ENCODE measurements around the gene BLM. TPM values are rescaled to one million over a fixed set of nuclear protein-coding genes. Genes with fewer than 3 reads are reported as not detected.

BLM gene
- total and polyA plus RNA-seq, 2 donors (not counting 1 experiment from before 2014, with no cell fraction given): 1.5 to 1.7 TPM

- H3K27ac ChIP-seq (ENCODE audit: insufficient read depth, low read length): no peak overlapping the region
- no peaks in the 10 kb centered on the region for H3K9me3 ChIP-seq (ENCODE audit: control insufficient read depth, insufficient read depth, low read depth, low read length)
- H3K9ac ChIP-seq (ENCODE audit: insufficient read depth, low read length): no peak overlapping the region
- no peaks in the 10 kb centered on the region for H3K79me2 ChIP-seq (ENCODE audit: control insufficient read depth, insufficient read depth, low read length)
- H3K27me3 ChIP-seq (ENCODE audit: control insufficient read depth, insufficient read depth, low read length): no peaks in the 10 kb centered on the region
- H4K20me1 ChIP-seq (ENCODE audit: control insufficient read depth, extremely low read depth, insufficient read depth, low read length): no peaks in the 10 kb centered on the region
- TF ChIP-seq CTCF (conservative IDR thresholded peaks at IDR 0.05 in 1 of 2, IDR thresholded peaks at IDR 0.05 in 1 of 2; ENCODE audit: low read depth in 1 of 2, low read length in 2 of 2) (no peak), EZH2 (IDR thresholded peaks at IDR 0.05; ENCODE audit: low read length, missing control alignments) (no peak)
- H3K36me3 ChIP-seq (ENCODE audit: control insufficient read depth, insufficient read depth, low read length): no peaks in the 10 kb centered on the region
- H3K4me3 ChIP-seq (replicated peaks in 1 of 4; ENCODE audit: control extremely low read depth in 1 of 4, insufficient read depth in 1 of 4, low read depth in 3 of 4, low read length in 4 of 4): no peak overlapping the region
- peaks cover 2% of the 10 kb centered on the region for H3K4me1 ChIP-seq (ENCODE audit: control insufficient read depth, extremely low read depth, insufficient read depth, low read length)
- no peak for DNase-seq (ENCODE audit: low read depth in 2 of 2)
- no peak overlapping the region for H3K4me2 ChIP-seq (ENCODE audit: extremely low read depth, insufficient read depth, low read length)
- no peak overlapping the region for H2AFZ ChIP-seq (ENCODE audit: low read length)
These were observed 56.3 kb downstream of the BLM start for GRCh38 chr15:90773485-90773884.

GRCh38 chr15:90774731-90775514, 57.8 kb downstream of the BLM start:
- Histone ChIP-seq H3K9me3 (ENCODE audit: control insufficient read depth, insufficient read depth, low read depth, low read length) (no peaks in the 10 kb centered on the region), H3K36me3 (ENCODE audit: control insufficient read depth, insufficient read depth, low read length) (no peaks in the 10 kb centered on the region), H3K27me3 (ENCODE audit: control insufficient read depth, insufficient read depth, low read length) (no peaks in the 10 kb centered on the region), H3K4me1 (ENCODE audit: control insufficient read depth, extremely low read depth, insufficient read depth, low read length) (peaks cover 2% of the 10 kb centered on the region), H3K27ac (ENCODE audit: insufficient read depth, low read length) (no peak overlapping the region), H4K20me1 (ENCODE audit: control insufficient read depth, extremely low read depth, insufficient read depth, low read length) (no peaks in the 10 kb centered on the region), H3K79me2 (ENCODE audit: control insufficient read depth, insufficient read depth, low read length) (no peaks in the 10 kb centered on the region), H3K4me2 (ENCODE audit: extremely low read depth, insufficient read depth, low read length) (no peak overlapping the region), H2AFZ (ENCODE audit: low read length) (no peak overlapping the region), H3K9ac (ENCODE audit: insufficient read depth, low read length) (no peak overlapping the region), H3K4me3 (replicated peaks in 1 of 4; ENCODE audit: control extremely low read depth in 1 of 4, insufficient read depth in 1 of 4, low read depth in 3 of 4, low read length in 4 of 4) (no peak overlapping the region)
- TF ChIP-seq EZH2 (IDR thresholded peaks at IDR 0.05; ENCODE audit: low read length, missing control alignments) (no peak), CTCF (conservative IDR thresholded peaks at IDR 0.05 in 1 of 2, IDR thresholded peaks at IDR 0.05 in 1 of 2; ENCODE audit: low read depth in 1 of 2, low read length in 2 of 2) (no peak)
- DNase-seq (ENCODE audit: low read depth in 2 of 2): peak; percentile 14 to 88

GRCh38 chr15:90780916-90781315, 63.8 kb downstream of the BLM start:
- H3K4me3 ChIP-seq (replicated peaks in 1 of 4; ENCODE audit: control extremely low read depth in 1 of 4, insufficient read depth in 1 of 4, low read depth in 3 of 4, low read length in 4 of 4): no peak overlapping the region
- H3K9me3 ChIP-seq (ENCODE audit: control insufficient read depth, insufficient read depth, low read depth, low read length): no peaks in the 10 kb centered on the region
- DNase-seq (ENCODE audit: low read depth in 2 of 2): no peak
- no peaks in the 10 kb centered on the region for H3K4me1 ChIP-seq (ENCODE audit: control insufficient read depth, extremely low read depth, insufficient read depth, low read length)
- TF ChIP-seq EZH2 (IDR thresholded peaks at IDR 0.05; ENCODE audit: low read length, missing control alignments): no peak
- H3K36me3 ChIP-seq (ENCODE audit: control insufficient read depth, insufficient read depth, low read length): no peaks in the 10 kb centered on the region
- no peaks in the 10 kb centered on the region for H4K20me1 ChIP-seq (ENCODE audit: control insufficient read depth, extremely low read depth, insufficient read depth, low read length)
- H3K4me2 ChIP-seq (ENCODE audit: extremely low read depth, insufficient read depth, low read length): no peak overlapping the region
- no peaks in the 10 kb centered on the region for H3K79me2 ChIP-seq (ENCODE audit: control insufficient read depth, insufficient read depth, low read length)
- H3K9ac ChIP-seq (ENCODE audit: insufficient read depth, low read length): no peak overlapping the region
- H2AFZ ChIP-seq (ENCODE audit: low read length): no peak overlapping the region
- H3K27ac ChIP-seq (ENCODE audit: insufficient read depth, low read length): no peak overlapping the region
- H3K27me3 ChIP-seq (ENCODE audit: control insufficient read depth, insufficient read depth, low read length): no peaks in the 10 kb centered on the region
